OCI-LY3 (cell line): ENCODE results near the gene CELF5.

Experiments used
- H2AFZ ChIP-seq: fragments of 200-600, 300-600 bp; shearing (Covaris generic); 2 replicates; pipeline ENCODE4 v1.6.0; 2014; ENCODE audit warnings: antibody characterized with exemption, low read depth, low read length
- H3K27ac ChIP-seq: fragments of 200-600, 300-600 bp; sonication (generic); 2 replicates; pipeline ENCODE4 v1.5.1; 2014; ENCODE audit warnings: mild to moderate bottlenecking, low read length, moderate library complexity, mixed read lengths
- H3K27me3 ChIP-seq: fragments of 200-600, 300-600 bp; sonication (generic); 2 replicates; pipeline ENCODE4 v1.6.1; 2014; ENCODE audit warnings: low read depth, low read length, mixed read lengths
- H3K36me3 ChIP-seq: fragments of 200-600, 300-600 bp; sonication (generic); replicated peaks from 2 replicates; pipeline ENCODE3; 2014; ENCODE audit warnings: low read depth, low read length, mixed read lengths
- H3K4me1 ChIP-seq: fragments of 300-600, 200-600 bp; sonication (generic); 2 replicates; pipeline ENCODE4 v1.6.1; 2014; ENCODE audit warnings: low read length, mixed read lengths
- H3K4me2 ChIP-seq: fragments of 200-600, 300-600 bp; sonication (generic); 2 replicates; pipeline ENCODE4 v1.6.1; 2014; ENCODE audit warnings: low read length, mixed read lengths
- H3K4me3 ChIP-seq: fragments of 300-600, 200-600 bp; sonication (generic); 2 replicates; pipeline ENCODE4 v1.5.1; 2014; ENCODE audit warnings: antibody characterized with exemption, mild to moderate bottlenecking, low read length, moderate library complexity
- H3K79me2 ChIP-seq: fragments of 300-600, 200-600 bp; shearing (Covaris generic); 2 replicates; pipeline ENCODE4 v1.6.1; 2014; ENCODE audit warnings: mild to moderate bottlenecking, low read length, mixed read lengths
- H3K9ac ChIP-seq: fragments of 300-600, 200-600 bp; shearing (Covaris generic); 2 replicates; pipeline ENCODE4 v1.6.0; 2014; ENCODE audit warnings: mild to moderate bottlenecking, low read length, moderate library complexity
- H3K9me3 ChIP-seq: fragments of 200-600, 300-600 bp; shearing (Covaris generic); 2 replicates; pipeline ENCODE4 v1.6.1; 2014; ENCODE audit warnings: low read length, mixed read lengths; ENCODE audit not compliant: insufficient read depth
- H4K20me1 ChIP-seq: fragments of 200-600, 300-600 bp; sonication (generic); 2 replicates; pipeline ENCODE4 v1.6.1; 2016; ENCODE audit warnings: low read length, mixed read lengths; ENCODE audit not compliant: insufficient read depth
- CTCF ChIP-seq: fragments of 200-600, 300-600 bp; sonication (generic); IDR thresholded peaks from 2 replicates; pipeline ENCODE4 v1.5.1; 2014; ENCODE audit warnings: antibody characterized with exemption, low read length, low read depth
- EZH2phosphoT487 ChIP-seq: fragments of 200-600 bp; shearing (Covaris generic); IDR thresholded peaks from 2 replicates; pipeline ENCODE4 v1.6.1; 2018; ENCODE audit warnings: antibody characterized with exemption, mixed run types, low read depth

CELF5 gene

GRCh38 chr19:3196933-3197205 lies 27.6 kb upstream of the CELF5 start:
- H2AFZ ChIP-seq = no peak overlapping the region

GRCh38 chr19:3198901-3199700 lies 25.4 kb upstream of the CELF5 start:
- TF ChIP-seq CTCF (no peak), EZH2phosphoT487 (no peak)
- peaks cover 6% of the 10 kb centered on the region for H3K79me2 ChIP-seq
- H3K4me2 ChIP-seq = no peak overlapping the region
- no peaks in the 10 kb centered on the region for H3K9me3 ChIP-seq
- no peak overlapping the region for H3K9ac ChIP-seq
- H3K4me3 ChIP-seq = no peak overlapping the region
- H3K27me3 ChIP-seq = no peaks in the 10 kb centered on the region
- H4K20me1 ChIP-seq = peaks cover 5% of the 10 kb centered on the region; the same call in 1 of the 2 replicates
- H3K36me3 ChIP-seq = peaks cover 43% of the 10 kb centered on the region
- no peak overlapping the region for H2AFZ ChIP-seq
- H3K27ac ChIP-seq = no peak overlapping the region
- H3K4me1 ChIP-seq = no peaks in the 10 kb centered on the region

More at GRCh38 chr19:3196933-3197205, 27.6 kb upstream of the CELF5 start:
- no peaks in the 10 kb centered on the region for H3K27me3 ChIP-seq
- H3K9ac ChIP-seq = no peak overlapping the region
- H3K9me3 ChIP-seq = no peaks in the 10 kb centered on the region
- TF ChIP-seq CTCF = no peak
- TF ChIP-seq EZH2phosphoT487 = no peak
- H3K4me3 ChIP-seq = no peak overlapping the region
- H3K27ac ChIP-seq = no peak overlapping the region
- H3K36me3 ChIP-seq = peaks cover 43% of the 10 kb centered on the region
- H4K20me1 ChIP-seq = peaks cover 12% of the 10 kb centered on the region
- H3K79me2 ChIP-seq = peaks cover 24% of the 10 kb centered on the region
- no peak overlapping the region for H3K4me2 ChIP-seq
- H3K4me1 ChIP-seq = no peaks in the 10 kb centered on the region

DNA sequence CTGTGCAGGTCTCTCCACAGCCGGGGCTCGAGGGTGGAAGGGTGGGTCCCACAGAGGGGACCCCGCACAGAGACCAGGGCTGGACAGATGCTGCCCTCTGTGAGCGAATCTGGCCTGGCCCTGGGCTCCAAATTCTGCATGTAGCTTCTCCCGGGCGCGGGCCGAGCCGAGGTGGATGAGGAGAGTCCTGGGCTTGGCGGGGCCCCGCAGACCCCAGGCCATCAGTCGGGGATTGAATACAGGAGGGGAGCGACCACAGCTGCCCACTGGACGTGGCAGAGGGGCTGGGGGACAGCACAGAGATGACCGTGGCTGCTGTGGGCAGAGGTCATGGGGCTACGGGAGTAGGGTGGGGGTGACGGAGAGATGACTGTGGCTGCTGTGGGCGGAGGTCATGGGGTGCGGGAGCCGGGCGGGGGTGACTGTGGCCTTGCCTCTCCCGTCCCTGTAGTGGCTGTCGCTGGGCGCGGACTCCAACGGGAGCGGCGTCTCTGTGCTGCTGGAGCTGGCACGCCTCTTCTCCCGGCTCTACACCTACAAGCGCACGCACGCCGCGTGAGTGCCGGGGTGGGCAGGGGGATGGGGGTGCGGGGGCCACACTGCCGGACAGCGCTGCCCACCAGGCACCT lies 23.3 kb upstream of the CELF5 start:
- no peaks in the 10 kb centered on the region for H3K79me2 ChIP-seq
- no peaks in the 10 kb centered on the region for H3K4me1 ChIP-seq
- no peak overlapping the region for H3K27ac ChIP-seq
- H3K4me2 ChIP-seq = no peak overlapping the region
- no peaks in the 10 kb centered on the region for H3K9me3 ChIP-seq
- H3K27me3 ChIP-seq = no peaks in the 10 kb centered on the region
- no peak for TF ChIP-seq EZH2phosphoT487
- TF ChIP-seq CTCF = no peak
- no peak overlapping the region for H2AFZ ChIP-seq
- H3K9ac ChIP-seq = no peak overlapping the region
- peaks cover 40% of the 10 kb centered on the region for H3K36me3 ChIP-seq
- H3K4me3 ChIP-seq = no peak overlapping the region
- no peaks in the 10 kb centered on the region for H4K20me1 ChIP-seq

DNA sequence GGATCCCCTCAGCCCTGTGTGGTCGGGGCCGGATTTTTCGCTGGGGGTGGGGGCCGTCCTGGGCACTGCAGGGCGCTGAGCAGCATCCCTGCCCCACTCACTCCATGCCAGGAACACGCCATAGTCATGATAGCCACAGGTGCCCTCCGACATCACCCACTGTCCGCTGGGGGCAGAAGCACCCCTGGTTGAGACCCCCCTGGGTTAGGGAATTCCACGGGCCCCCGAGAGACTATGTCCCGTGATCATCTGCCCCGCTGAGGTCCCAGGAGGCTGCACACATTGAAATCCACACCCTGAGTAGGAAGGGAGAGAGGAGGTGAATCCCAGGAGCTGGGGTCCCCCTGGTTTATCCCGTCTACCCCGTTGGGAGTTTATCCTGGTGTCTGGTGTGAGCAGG lies 22.6 kb upstream of the CELF5 start:
- Histone ChIP-seq H3K27me3 (no peaks in the 10 kb centered on the region), H3K36me3 (peaks cover 34% of the 10 kb centered on the region), H3K27ac (no peak overlapping the region), H4K20me1 (no peaks in the 10 kb centered on the region), H3K4me3 (no peak overlapping the region), H3K9me3 (no peaks in the 10 kb centered on the region), H3K4me2 (no peak overlapping the region), H3K79me2 (no peaks in the 10 kb centered on the region), H3K9ac (no peak overlapping the region), H3K4me1 (no peaks in the 10 kb centered on the region), H2AFZ (no peak overlapping the region)
- no peak for TF ChIP-seq CTCF
